ENCODE results near the gene ERC2. TPM values are rescaled to one million over a fixed set of nuclear protein-coding genes. Genes with fewer than 3 reads are reported as not detected.

Gene ERC2
- total RNA-seq, 1 donor = 0.43 TPM

- DNase-seq (ENCODE audit: low read depth) = no peak
- no peak for TF ChIP-seq CTCF (IDR thresholded peaks at IDR 0.05; ENCODE audit: insufficient read depth, low read depth, low read length)
Observed at GRCh38 chr3:55534876-55535275, 933.4 kb downstream of the ERC2 start.

GRCh38 chr3:55532806-55533205 is 935.5 kb downstream of the ERC2 start:
- no peak for TF ChIP-seq CTCF (IDR thresholded peaks at IDR 0.05; ENCODE audit: insufficient read depth, low read depth, low read length)
- H3K4me3 ChIP-seq (ENCODE audit: low read depth, low read length) = no peak overlapping the region
- no peak for DNase-seq (ENCODE audit: low read depth)

More at GRCh38 chr3:55534876-55535275, 933.4 kb downstream of the ERC2 start:
- H3K4me3 ChIP-seq (ENCODE audit: low read depth, low read length) = no peak overlapping the region

- DNase-seq (ENCODE audit: low read depth) = no peak
- no peak overlapping the region for H3K4me3 ChIP-seq (ENCODE audit: low read depth, low read length)
- TF ChIP-seq CTCF (IDR thresholded peaks at IDR 0.05; ENCODE audit: insufficient read depth, low read depth, low read length) = no peak
Observed at GRCh38 chr3:55531321-55531720, 936.9 kb downstream of the ERC2 start.

- H3K4me3 ChIP-seq (ENCODE audit: low read depth, low read length) = no peak overlapping the region
- DNase-seq (ENCODE audit: low read depth) = no peak
- TF ChIP-seq CTCF (IDR thresholded peaks at IDR 0.05; ENCODE audit: insufficient read depth, low read depth, low read length) = no peak
Observed at GRCh38 chr3:55527361-55527760, 940.9 kb downstream of the ERC2 start.

- no peak overlapping the region for H3K4me3 ChIP-seq (ENCODE audit: low read depth, low read length)
- no peak for TF ChIP-seq CTCF (IDR thresholded peaks at IDR 0.05; ENCODE audit: insufficient read depth, low read depth, low read length)
- DNase-seq (ENCODE audit: low read depth) = no peak
Observed at GRCh38 chr3:55526332-55527030, 941.8 kb downstream of the ERC2 start.

- TF ChIP-seq CTCF (IDR thresholded peaks at IDR 0.05; ENCODE audit: insufficient read depth, low read depth, low read length) = no peak
- DNase-seq (ENCODE audit: low read depth) = no peak
- H3K4me3 ChIP-seq (ENCODE audit: low read depth, low read length) = no peak overlapping the region
Observed at GRCh38 chr3:55525436-55525835, 942.8 kb downstream of the ERC2 start.

All from fibroblast of villous mesenchyme (primary cell).